ENCODE results near the gene HBM.
"Not testable (repeated sequence)": the region's sequence is repeated elsewhere in the genome, so short reads cannot be mapped to it uniquely, and the experiment has no call there.

The HBM gene

DNA sequence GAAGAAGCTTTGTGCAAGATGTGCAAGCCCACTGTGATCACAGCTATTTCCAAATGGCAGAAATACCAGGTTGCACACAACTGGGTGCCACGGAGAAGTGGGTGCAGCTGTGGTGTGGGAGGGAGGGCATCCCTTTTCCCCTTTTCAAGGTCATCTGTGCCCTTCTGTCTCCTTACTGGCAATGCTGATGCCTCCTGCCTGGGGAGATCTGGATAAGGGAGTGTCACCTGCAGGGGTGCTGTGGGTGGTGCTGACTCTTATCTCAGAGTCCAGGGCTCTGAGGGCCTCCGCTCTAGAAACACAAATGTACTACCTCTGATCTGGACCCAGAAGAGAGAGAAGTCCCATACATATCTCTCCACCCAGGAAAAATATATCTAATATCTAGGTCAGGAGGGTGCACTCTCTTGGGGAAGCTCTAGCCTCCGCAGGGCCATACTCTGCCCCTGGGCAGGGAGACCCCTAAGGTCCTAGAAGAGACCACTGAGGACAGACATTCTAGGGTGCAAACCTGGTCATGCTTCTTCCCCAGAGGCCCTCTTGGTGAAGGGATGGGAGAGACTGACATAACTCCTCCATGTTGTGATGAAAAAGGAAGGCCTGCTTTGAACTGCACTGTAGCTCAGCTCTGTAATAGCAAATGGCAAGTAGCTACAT is 45.8 kb upstream of the HBM start:
- TF ChIP-seq, protein P1, sequence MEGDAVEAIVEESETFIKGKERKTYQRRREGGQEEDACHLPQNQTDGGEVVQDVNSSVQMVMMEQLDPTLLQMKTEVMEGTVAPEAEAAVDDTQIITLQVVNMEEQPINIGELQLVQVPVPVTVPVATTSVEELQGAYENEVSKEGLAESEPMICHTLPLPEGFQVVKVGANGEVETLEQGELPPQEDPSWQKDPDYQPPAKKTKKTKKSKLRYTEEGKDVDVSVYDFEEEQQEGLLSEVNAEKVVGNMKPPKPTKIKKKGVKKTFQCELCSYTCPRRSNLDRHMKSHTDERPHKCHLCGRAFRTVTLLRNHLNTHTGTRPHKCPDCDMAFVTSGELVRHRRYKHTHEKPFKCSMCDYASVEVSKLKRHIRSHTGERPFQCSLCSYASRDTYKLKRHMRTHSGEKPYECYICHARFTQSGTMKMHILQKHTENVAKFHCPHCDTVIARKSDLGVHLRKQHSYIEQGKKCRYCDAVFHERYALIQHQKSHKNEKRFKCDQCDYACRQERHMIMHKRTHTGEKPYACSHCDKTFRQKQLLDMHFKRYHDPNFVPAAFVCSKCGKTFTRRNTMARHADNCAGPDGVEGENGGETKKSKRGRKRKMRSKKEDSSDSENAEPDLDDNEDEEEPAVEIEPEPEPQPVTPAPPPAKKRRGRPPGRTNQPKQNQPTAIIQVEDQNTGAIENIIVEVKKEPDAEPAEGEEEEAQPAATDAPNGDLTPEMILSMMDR (IDR thresholded peaks at IDR 0.05), result no peak
- H3K27me3 Mint-ChIP-seq (ENCODE audit: low read depth, poor library complexity), result peaks cover 3% of the 10 kb centered on the region

GRCh38 chr16:120756-121155 is 45.0 kb upstream of the HBM start:
- no peak overlapping the region for H3K27ac Mint-ChIP-seq
- no peaks in the 10 kb centered on the region for H3K4me1 Mint-ChIP-seq
- H3K36me3 Mint-ChIP-seq (ENCODE audit: low read depth), result peaks cover 11% of the 10 kb centered on the region
- H3K9me3 Mint-ChIP-seq, result no peaks in the 10 kb centered on the region
- H3K4me3 Mint-ChIP-seq, result no peak overlapping the region
- TF ChIP-seq, protein P1 (IDR thresholded peaks at IDR 0.05), result no peak
- H3K27me3 Mint-ChIP-seq (ENCODE audit: low read depth, poor library complexity), result peaks cover 5% of the 10 kb centered on the region
- no peak for DNase-seq

More for the DNA sequence above, 45.8 kb upstream of the HBM start:
- Mint-ChIP-seq H3K36me3 (ENCODE audit: low read depth) (peaks cover 11% of the 10 kb centered on the region), H3K4me3 (no peak overlapping the region), H3K4me1 (no peaks in the 10 kb centered on the region), H3K27ac (no peak overlapping the region), H3K9me3 (no peaks in the 10 kb centered on the region)
- DNase-seq, result no peak

GRCh38 chr16:122361-122760 is 43.4 kb upstream of the HBM start:
- no peak for DNase-seq
- H3K27me3 Mint-ChIP-seq (ENCODE audit: low read depth, poor library complexity), result peaks cover 5% of the 10 kb centered on the region
- H3K4me3 Mint-ChIP-seq, result no peak overlapping the region
- H3K27ac Mint-ChIP-seq, result no peak overlapping the region
- no peaks in the 10 kb centered on the region for H3K36me3 Mint-ChIP-seq (ENCODE audit: low read depth)
- H3K9me3 Mint-ChIP-seq, result no peaks in the 10 kb centered on the region
- no peaks in the 10 kb centered on the region for H3K4me1 Mint-ChIP-seq
- TF ChIP-seq, protein P1 (IDR thresholded peaks at IDR 0.05), result no peak

- not testable (repeated sequence) for H3K4me1 Mint-ChIP-seq; H3K36me3 Mint-ChIP-seq (ENCODE audit: low read depth); H3K27ac Mint-ChIP-seq; H3K27me3 Mint-ChIP-seq (ENCODE audit: low read depth, poor library complexity); DNase-seq; H3K9me3 Mint-ChIP-seq; H3K4me3 Mint-ChIP-seq
Measured at GRCh38 chr16:123558-124350, 42.0 kb upstream of the HBM start.

GRCh38 chr16:125011-125410 is 40.8 kb upstream of the HBM start:
- H3K27ac Mint-ChIP-seq, result peak overlapping the region; percentile 61
- H3K4me1 Mint-ChIP-seq, result peaks cover 3% of the 10 kb centered on the region
- H3K4me3 Mint-ChIP-seq, result no peak overlapping the region
- TF ChIP-seq, protein P1 (IDR thresholded peaks at IDR 0.05), result no peak
- DNase-seq, result no peak
- peaks cover 5% of the 10 kb centered on the region for H3K36me3 Mint-ChIP-seq (ENCODE audit: low read depth)
- peaks cover 5% of the 10 kb centered on the region for H3K27me3 Mint-ChIP-seq (ENCODE audit: low read depth, poor library complexity)
- no peaks in the 10 kb centered on the region for H3K9me3 Mint-ChIP-seq

- no peaks in the 10 kb centered on the region for H3K9me3 Mint-ChIP-seq
- H3K27ac Mint-ChIP-seq, result no peak overlapping the region
- TF ChIP-seq, protein P1 (IDR thresholded peaks at IDR 0.05), result no peak
- no peak overlapping the region for H3K4me3 Mint-ChIP-seq
- H3K36me3 Mint-ChIP-seq (ENCODE audit: low read depth), result peaks cover 16% of the 10 kb centered on the region
- H3K4me1 Mint-ChIP-seq, result peaks cover 3% of the 10 kb centered on the region
- H3K27me3 Mint-ChIP-seq (ENCODE audit: low read depth, poor library complexity), result peaks cover 2% of the 10 kb centered on the region
- DNase-seq, result no peak
Measured at GRCh38 chr16:129075-129474, 36.7 kb upstream of the HBM start.
